KMS-11 (cell line): Measurements from ENCODE around the gene FHAD1.
A peak's percentile ranks its signal among the peaks of the same experiment; 100 is the strongest.

Experiments
- H2AFZ ChIP-seq: fragments of 200-600 bp; sonication (generic); 2 replicates; pipeline ENCODE4 v1.6.1; 2016; ENCODE audit warnings: antibody characterized with exemption, mixed run types, low read depth
- H3K27ac ChIP-seq: fragments of 200-600 bp; sonication (generic); 2 replicates; pipeline ENCODE4 v1.6.1; 2016; ENCODE audit warnings: mild to moderate bottlenecking, mixed run types
- H3K27me3 ChIP-seq: fragments of 200-600 bp; sonication (generic); 2 replicates; pipeline ENCODE4 v1.6.1; 2017; ENCODE audit warnings: mild to moderate bottlenecking, low read depth, mixed run types, moderate library complexity; ENCODE audit not compliant: insufficient read depth
- H3K36me3 ChIP-seq: fragments of 200-600 bp; sonication (generic); 2 replicates; pipeline ENCODE4 v1.6.1; 2017; ENCODE audit warnings: mild to moderate bottlenecking, mixed run types; ENCODE audit not compliant: insufficient read depth
- H3K4me1 ChIP-seq: fragments of 200-600 bp; sonication (generic); 2 replicates; pipeline ENCODE4 v1.6.1; 2016; ENCODE audit warnings: mild to moderate bottlenecking, low read depth, mixed run types; ENCODE audit not compliant: poor library complexity, severe bottlenecking
- H3K4me2 ChIP-seq: fragments of 200-600 bp; sonication (generic); 2 replicates; pipeline ENCODE4 v1.7.0; 2016; ENCODE audit warnings: mild to moderate bottlenecking, mixed run types
- H3K4me3 ChIP-seq: fragments of 200-600 bp; sonication (generic); IDR thresholded peaks from 2 replicates; pipeline ENCODE4 v1.6.1; 2017; ENCODE audit warnings: low read depth, low read length, mixed read lengths; ENCODE audit not compliant: insufficient read depth
- H3K79me2 ChIP-seq: fragments of 200-600 bp; sonication (generic); 2 replicates; pipeline ENCODE4 v1.6.1; 2016; ENCODE audit warnings: low read depth, mixed run types; ENCODE audit not compliant: insufficient read depth
- H3K9ac ChIP-seq: fragments of 200-600 bp; sonication (generic); 2 replicates; pipeline ENCODE4 v1.6.1; 2016; ENCODE audit warnings: mild to moderate bottlenecking, mixed run types
- H4K20me1 ChIP-seq: fragments of 200-600 bp; sonication (generic); 2 replicates; pipeline ENCODE4 v1.6.1; 2016; ENCODE audit warnings: mild to moderate bottlenecking, mixed run types; ENCODE audit not compliant: insufficient read depth
- TF ChIP-seq, protein P1 (sequence below): fragments of 200-600 bp; sonication (generic); conservative IDR thresholded peaks from 2 replicates; pipeline ENCODE4 v1.6.1; 2017; ENCODE audit warnings: low read depth, mild to moderate bottlenecking, antibody characterized with exemption, low read length, moderate library complexity, mixed read lengths

Gene FHAD1

DNA sequence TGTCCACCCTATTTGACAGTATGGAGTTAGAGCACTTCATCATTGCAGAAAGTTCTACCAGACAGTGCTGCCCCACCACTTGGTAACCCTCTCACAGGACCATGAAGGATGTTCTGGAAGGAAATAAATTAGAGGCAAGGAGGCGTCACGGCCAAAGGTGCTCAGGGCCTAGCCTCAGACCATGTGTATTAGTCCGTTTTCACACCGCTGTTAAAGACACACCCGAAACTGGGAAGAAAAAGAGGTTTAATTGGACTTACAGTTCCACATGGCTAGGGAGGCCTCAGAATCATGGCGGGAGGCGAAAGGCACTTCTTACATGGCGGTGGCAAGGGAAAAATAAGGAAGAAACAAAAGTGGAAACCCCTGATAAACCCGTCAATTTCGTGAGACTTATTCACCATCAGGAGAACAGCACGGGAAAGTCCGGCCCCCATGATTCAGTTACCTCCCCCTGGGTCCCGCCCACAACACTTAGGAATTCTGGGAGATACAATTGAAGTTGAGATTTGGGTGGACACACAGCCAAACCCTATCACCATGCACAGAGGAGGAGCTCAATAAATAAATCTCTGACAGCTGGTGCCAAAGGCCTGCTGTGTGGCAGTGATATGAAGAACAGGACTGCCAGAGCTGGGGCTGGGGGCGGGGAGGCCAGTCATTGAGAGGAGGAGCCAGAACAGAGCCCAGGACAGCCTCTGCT lies 75.8 kb downstream of the FHAD1 start:
- Histone ChIP-seq H3K27ac (no peak overlapping the region), H3K4me3 (no peak overlapping the region), H3K27me3 (peaks cover 2% of the 10 kb centered on the region; the same call in 1 of the 2 replicates), H3K79me2 (no peaks in the 10 kb centered on the region), H2AFZ (no peak overlapping the region), H3K4me2 (no peak overlapping the region), H4K20me1 (no peaks in the 10 kb centered on the region), H3K4me1 (no peaks in the 10 kb centered on the region), H3K9ac (no peak overlapping the region), H3K36me3 (no peaks in the 10 kb centered on the region)
- TF ChIP-seq, protein P1, sequence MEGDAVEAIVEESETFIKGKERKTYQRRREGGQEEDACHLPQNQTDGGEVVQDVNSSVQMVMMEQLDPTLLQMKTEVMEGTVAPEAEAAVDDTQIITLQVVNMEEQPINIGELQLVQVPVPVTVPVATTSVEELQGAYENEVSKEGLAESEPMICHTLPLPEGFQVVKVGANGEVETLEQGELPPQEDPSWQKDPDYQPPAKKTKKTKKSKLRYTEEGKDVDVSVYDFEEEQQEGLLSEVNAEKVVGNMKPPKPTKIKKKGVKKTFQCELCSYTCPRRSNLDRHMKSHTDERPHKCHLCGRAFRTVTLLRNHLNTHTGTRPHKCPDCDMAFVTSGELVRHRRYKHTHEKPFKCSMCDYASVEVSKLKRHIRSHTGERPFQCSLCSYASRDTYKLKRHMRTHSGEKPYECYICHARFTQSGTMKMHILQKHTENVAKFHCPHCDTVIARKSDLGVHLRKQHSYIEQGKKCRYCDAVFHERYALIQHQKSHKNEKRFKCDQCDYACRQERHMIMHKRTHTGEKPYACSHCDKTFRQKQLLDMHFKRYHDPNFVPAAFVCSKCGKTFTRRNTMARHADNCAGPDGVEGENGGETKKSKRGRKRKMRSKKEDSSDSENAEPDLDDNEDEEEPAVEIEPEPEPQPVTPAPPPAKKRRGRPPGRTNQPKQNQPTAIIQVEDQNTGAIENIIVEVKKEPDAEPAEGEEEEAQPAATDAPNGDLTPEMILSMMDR: no peak

GRCh38 chr1:15323351-15323988 lies 76.4 kb downstream of the FHAD1 start:
- TF ChIP-seq, protein P1: peak; percentile 96
- Histone ChIP-seq H3K27ac (no peak overlapping the region), H4K20me1 (no peaks in the 10 kb centered on the region), H3K4me3 (no peak overlapping the region), H3K79me2 (no peaks in the 10 kb centered on the region), H3K36me3 (no peaks in the 10 kb centered on the region), H3K27me3 (peaks cover 2% of the 10 kb centered on the region; the same call in 1 of the 2 replicates), H3K4me1 (no peaks in the 10 kb centered on the region), H3K9ac (no peak overlapping the region), H3K4me2 (no peak overlapping the region), H2AFZ (peak overlapping the region; percentile 51; the same call in 1 of the 2 replicates)

DNA sequence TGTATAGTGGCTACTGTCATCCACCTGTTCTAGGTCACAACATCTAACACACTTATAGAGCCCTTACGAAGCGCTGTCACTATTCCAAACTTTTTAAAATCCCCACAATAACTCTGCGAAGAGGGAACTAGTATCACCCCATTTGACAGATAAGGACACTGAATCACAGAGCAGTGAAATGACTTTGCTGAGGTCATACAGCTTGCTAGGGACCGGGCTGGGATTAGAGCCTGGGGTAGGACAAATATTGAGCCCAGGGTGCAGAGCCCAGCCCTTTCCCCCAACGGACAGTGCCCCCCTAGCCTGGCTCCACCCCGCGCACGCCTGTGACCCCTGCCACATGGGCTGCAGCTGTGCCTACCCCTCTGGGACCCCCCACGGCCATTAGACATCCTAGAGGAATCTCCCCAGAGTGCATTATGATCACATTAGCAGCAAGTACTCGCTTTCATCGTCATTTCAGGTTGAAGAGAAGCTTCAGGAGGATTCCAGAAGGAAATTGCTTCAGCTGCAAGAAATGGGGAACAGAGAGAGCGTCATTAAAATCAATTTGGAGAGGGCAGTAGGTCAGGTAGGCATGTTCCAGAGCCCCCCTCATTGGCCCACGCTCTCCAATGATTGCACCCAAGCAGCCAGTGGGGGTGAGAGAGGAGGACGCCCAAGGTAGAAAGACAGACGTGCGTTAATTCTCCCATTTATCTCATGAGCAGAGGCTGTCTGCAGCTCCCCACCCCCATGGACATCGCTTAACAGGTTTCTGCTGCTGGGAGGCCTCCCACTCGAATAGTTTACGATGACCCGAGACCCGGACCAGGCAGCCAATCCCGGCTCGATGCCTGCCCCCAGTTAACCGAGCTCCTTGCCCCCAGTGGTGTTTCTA lies 77.2 kb downstream of the FHAD1 start:
- H3K27me3 ChIP-seq: peaks cover 2% of the 10 kb centered on the region; the same call in 1 of the 2 replicates
- no peaks in the 10 kb centered on the region for H3K36me3 ChIP-seq
- no peaks in the 10 kb centered on the region for H3K4me1 ChIP-seq
- H3K79me2 ChIP-seq: no peaks in the 10 kb centered on the region
- H3K4me2 ChIP-seq: no peak overlapping the region
- H4K20me1 ChIP-seq: no peaks in the 10 kb centered on the region
- no peak overlapping the region for H3K9ac ChIP-seq
- H3K4me3 ChIP-seq: no peak overlapping the region
- peak overlapping the region; percentile 51; the same call in 1 of the 2 replicates for H2AFZ ChIP-seq
- no peak overlapping the region for H3K27ac ChIP-seq
- TF ChIP-seq, protein P1: no peak

GRCh38 chr1:15324869-15325335 lies 77.9 kb downstream of the FHAD1 start:
- H3K79me2 ChIP-seq: no peaks in the 10 kb centered on the region
- TF ChIP-seq, protein P1: no peak
- no peak overlapping the region for H3K4me3 ChIP-seq
- H4K20me1 ChIP-seq: no peaks in the 10 kb centered on the region
- no peaks in the 10 kb centered on the region for H3K36me3 ChIP-seq
- H3K4me2 ChIP-seq: no peak overlapping the region
- no peak overlapping the region for H3K9ac ChIP-seq
- H3K27ac ChIP-seq: no peak overlapping the region
- H3K27me3 ChIP-seq: peaks cover 2% of the 10 kb centered on the region; the same call in 1 of the 2 replicates
- H2AFZ ChIP-seq: no peak overlapping the region
- no peaks in the 10 kb centered on the region for H3K4me1 ChIP-seq
